Mononuclear cell (primary cell): Measurements from ENCODE around the gene MICA. TPM values are rescaled to one million over a fixed set of nuclear protein-coding genes. Genes with fewer than 3 reads are reported as not detected.
"Not testable (repeated sequence)": the region's sequence is repeated elsewhere in the genome, so short reads cannot be mapped to it uniquely, and the experiment has no call there.

Experiments used
- H3K27me3 ChIP-seq: 2 replicates; pipeline ENCODE4 v1.6.0; 2011; ENCODE audit warnings: low read length, control low read depth; ENCODE audit not compliant: insufficient read depth
- H3K4me1 ChIP-seq: 2 replicates; pipeline ENCODE4 v1.5.1; 2011; ENCODE audit warnings: mild to moderate bottlenecking, low read length, control low read depth; ENCODE audit not compliant: insufficient read depth
- H3K4me3 ChIP-seq: 2 replicates; pipeline ENCODE4 v1.5.1; 2011; ENCODE audit warnings: mild to moderate bottlenecking, low read length, moderate library complexity
- H3K9me3 ChIP-seq: 2 replicates; pipeline ENCODE4 v1.5.1; 2011; ENCODE audit warnings: low read depth, mild to moderate bottlenecking, control low read depth, low read length
- total RNA-seq: library from RNA; depleted of rRNA; stranded (reverse); fragments of >200 nt; gene quantifications from one replicate; pipeline ENCODE4 v1.2.3, GENCODE V29; 2012

MICA gene
- total RNA-seq, 1 donor = 7.1 TPM

- Histone ChIP-seq H3K4me1 (peaks cover 39% of the 10 kb centered on the region), H3K4me3 (no peak overlapping the region), H3K9me3 (no peaks in the 10 kb centered on the region), H3K27me3 (no peaks in the 10 kb centered on the region)
Observed at GRCh38 chr6:31396422-31397152, 6.8 kb upstream of the MICA start.

GRCh38 chr6:31397153-31397499 is 6.3 kb upstream of the MICA start:
- not testable (repeated sequence) for H3K27me3 ChIP-seq, H3K4me3 ChIP-seq
- H3K4me1 ChIP-seq = peaks cover 44% of the 10 kb centered on the region

GRCh38 chr6:31397901-31398525 is 5.4 kb upstream of the MICA start:
- no peaks in the 10 kb centered on the region for H3K27me3 ChIP-seq
- H3K9me3 ChIP-seq = no peaks in the 10 kb centered on the region
- no peak overlapping the region for H3K4me3 ChIP-seq
- H3K4me1 ChIP-seq = peaks cover 53% of the 10 kb centered on the region

More at GRCh38 chr6:31397153-31397499, 6.3 kb upstream of the MICA start:
- H3K9me3 ChIP-seq = not testable (repeated sequence)

GRCh38 chr6:31399589-31400466 is 3.6 kb upstream of the MICA start:
- H3K27me3 ChIP-seq = no peaks in the 10 kb centered on the region
- H3K4me1 ChIP-seq = peaks cover 67% of the 10 kb centered on the region
- H3K9me3 ChIP-seq = no peaks in the 10 kb centered on the region
- H3K4me3 ChIP-seq = peak overlapping the region; percentile 87

- peaks cover 67% of the 10 kb centered on the region for H3K4me1 ChIP-seq
- H3K4me3 ChIP-seq = peak overlapping the region; percentile 87
- H3K27me3 ChIP-seq = no peaks in the 10 kb centered on the region
Observed at GRCh38 chr6:31400467-31401289, 2.7 kb upstream of the MICA start.

GRCh38 chr6:31401403-31401802 is 2.0 kb upstream of the MICA start:
- Histone ChIP-seq H3K4me3 (peak overlapping the region; percentile 87), H3K4me1 (peaks cover 67% of the 10 kb centered on the region), H3K9me3 (no peaks in the 10 kb centered on the region), H3K27me3 (no peaks in the 10 kb centered on the region)

More at GRCh38 chr6:31400467-31401289, 2.7 kb upstream of the MICA start:
- H3K9me3 ChIP-seq = no peaks in the 10 kb centered on the region

GRCh38 chr6:31402324-31403282 is 792 bp upstream of the MICA start:
- peak overlapping the region; percentile 51 for H3K4me3 ChIP-seq
- no peaks in the 10 kb centered on the region for H3K9me3 ChIP-seq
- no peaks in the 10 kb centered on the region for H3K27me3 ChIP-seq
- peaks cover 62% of the 10 kb centered on the region for H3K4me1 ChIP-seq

GRCh38 chr6:31404061-31404364 is 618 bp downstream of the MICA start:
- Histone ChIP-seq H3K4me1 (peaks cover 50% of the 10 kb centered on the region), H3K4me3 (peak overlapping the region; percentile 51)
- H3K27me3 ChIP-seq, H3K9me3 ChIP-seq: not testable (repeated sequence)

- Histone ChIP-seq H3K9me3 (no peaks in the 10 kb centered on the region), H3K4me1 (peaks cover 41% of the 10 kb centered on the region), H3K27me3 (no peaks in the 10 kb centered on the region), H3K4me3 (no peak overlapping the region)
Observed at GRCh38 chr6:31405996-31406395, 2.6 kb downstream of the MICA start.

- Histone ChIP-seq H3K4me3 (no peak overlapping the region), H3K27me3 (no peaks in the 10 kb centered on the region), H3K4me1 (peaks cover 24% of the 10 kb centered on the region), H3K9me3 (no peaks in the 10 kb centered on the region)
Observed at GRCh38 chr6:31407699-31408098, 4.3 kb downstream of the MICA start.

- no peaks in the 10 kb centered on the region for H3K9me3 ChIP-seq
- H3K4me3 ChIP-seq = no peak overlapping the region
- no peaks in the 10 kb centered on the region for H3K27me3 ChIP-seq
- H3K4me1 ChIP-seq = peaks cover 2% of the 10 kb centered on the region
Observed at GRCh38 chr6:31412506-31412905, 9.1 kb downstream of the MICA start.

- not testable (repeated sequence) for H3K4me1 ChIP-seq, H3K9me3 ChIP-seq, H3K4me3 ChIP-seq, H3K27me3 ChIP-seq
Observed at GRCh38 chr6:31414148-31414770, 10.9 kb downstream of the MICA start.

- H3K9me3 ChIP-seq = no peaks in the 10 kb centered on the region
- H3K4me1 ChIP-seq = no peaks in the 10 kb centered on the region
- no peak overlapping the region for H3K4me3 ChIP-seq
- no peaks in the 10 kb centered on the region for H3K27me3 ChIP-seq
Observed at GRCh38 chr6:31414771-31415265, 11.4 kb downstream of the MICA start.
